ENCODE data around the gene DPP10. TPM values are rescaled to one million over a fixed set of nuclear protein-coding genes. Genes with fewer than 3 reads are reported as not detected.
"Not testable (repeated sequence)": the region's sequence is repeated elsewhere in the genome, so short reads cannot be mapped to it uniquely, and the experiment has no call there.

Gene DPP10
- total RNA-seq, 4 donors from 2014 or later = 1.9 to 4.6 (median 3.9) TPM

- H3K27ac ChIP-seq = no peak overlapping the region
- no CpG with 5 or more reads among the region's 4 CpGs for WGBS, 2 donors (ENCODE audit: low coverage in 1 of 2)
- TF ChIP-seq CTCF (IDR thresholded peaks at IDR 0.05) = no peak
- no peak for TF ChIP-seq POLR2A (IDR thresholded peaks at IDR 0.05)
- TF ChIP-seq EP300 (IDR thresholded peaks at IDR 0.05) = no peak
- TF ChIP-seq POLR2AphosphoS5 (IDR thresholded peaks at IDR 0.05) = no peak
- H3K9me3 ChIP-seq = peaks cover 0 to 11% (median 0%) of the 10 kb centered on the region in 3 donors
- no peak for ATAC-seq
- no peaks in the 10 kb centered on the region for H3K4me1 ChIP-seq
- H3K4me3 ChIP-seq = no peak overlapping the region
- H3K27me3 ChIP-seq = no peaks in the 10 kb centered on the region
- H3K36me3 ChIP-seq = no peaks in the 10 kb centered on the region
Observed at GRCh38 chr2:115011721-115012120, 569.3 kb downstream of the DPP10 start.

- 87 to 100% methylated on average over 1 to 3 of the region's 3 CpGs for WGBS, 2 donors (ENCODE audit: low coverage in 1 of 2)
- not testable (repeated sequence) for H3K4me1 ChIP-seq, H3K36me3 ChIP-seq, H3K4me3 ChIP-seq, H3K27me3 ChIP-seq, H3K27ac ChIP-seq, ATAC-seq
- peaks cover 0 to 14% (median 0%) of the 10 kb centered on the region in 3 donors for H3K9me3 ChIP-seq
Observed at GRCh38 chr2:115022013-115022412, 579.6 kb downstream of the DPP10 start.

- no peak overlapping the region for H3K27ac ChIP-seq
- H3K4me1 ChIP-seq = no peaks in the 10 kb centered on the region
- no peak overlapping the region for H3K4me3 ChIP-seq
- no peaks in the 10 kb centered on the region for H3K27me3 ChIP-seq
- no peaks in the 10 kb centered on the region for H3K9me3 ChIP-seq
- TF ChIP-seq EP300 (IDR thresholded peaks at IDR 0.05) (no peak), POLR2A (IDR thresholded peaks at IDR 0.05) (no peak), POLR2AphosphoS5 (IDR thresholded peaks at IDR 0.05) (no peak), CTCF (IDR thresholded peaks at IDR 0.05) (no peak)
- 52 to 72% methylated on average over 3 of the region's 3 CpGs for WGBS, 2 donors (ENCODE audit: low coverage in 1 of 2)
- no peaks in the 10 kb centered on the region for H3K36me3 ChIP-seq
- no peak for ATAC-seq
Observed at GRCh38 chr2:115034801-115035200, 592.4 kb downstream of the DPP10 start.

- no peaks in the 10 kb centered on the region for H3K4me1 ChIP-seq
- no peak for TF ChIP-seq POLR2A (IDR thresholded peaks at IDR 0.05)
- TF ChIP-seq EP300 (IDR thresholded peaks at IDR 0.05) = no peak
- no peaks in the 10 kb centered on the region for H3K27me3 ChIP-seq
- no peaks in the 10 kb centered on the region for H3K9me3 ChIP-seq
- WGBS, 2 donors (ENCODE audit: low coverage in 1 of 2) = 54 to 60% methylated on average over 2 of the region's 2 CpGs
- H3K27ac ChIP-seq = no peak overlapping the region
- no peaks in the 10 kb centered on the region for H3K36me3 ChIP-seq
- no peak overlapping the region for H3K4me3 ChIP-seq
- no peak for ATAC-seq
Observed at GRCh38 chr2:115036818-115037217, 594.4 kb downstream of the DPP10 start.

- TF ChIP-seq POLR2A (IDR thresholded peaks at IDR 0.05) (no peak), EP300 (IDR thresholded peaks at IDR 0.05) (no peak), POLR2AphosphoS5 (IDR thresholded peaks at IDR 0.05) (no peak), CTCF (IDR thresholded peaks at IDR 0.05) (no peak)
- Histone ChIP-seq H3K4me3 (no peak overlapping the region), H3K27me3 (no peaks in the 10 kb centered on the region), H3K4me1 (no peaks in the 10 kb centered on the region), H3K36me3 (no peaks in the 10 kb centered on the region), H3K27ac (no peak overlapping the region), H3K9me3 (no peaks in the 10 kb centered on the region)
- ATAC-seq = no peak
- WGBS, 2 donors (ENCODE audit: low coverage in 1 of 2) = 36 to 45% methylated on average over 1 to 2 of the region's 2 CpGs
Observed at GRCh38 chr2:115057473-115057872, 615.0 kb downstream of the DPP10 start.

GRCh38 chr2:115070002-115070401 lies 627.6 kb downstream of the DPP10 start:
- no peaks in the 10 kb centered on the region for H3K9me3 ChIP-seq
- TF ChIP-seq POLR2A (IDR thresholded peaks at IDR 0.05) = no peak
- TF ChIP-seq POLR2AphosphoS5 (IDR thresholded peaks at IDR 0.05) = no peak
- TF ChIP-seq CTCF (IDR thresholded peaks at IDR 0.05) = no peak
- no peak for TF ChIP-seq EP300 (IDR thresholded peaks at IDR 0.05)
- H3K36me3 ChIP-seq = no peaks in the 10 kb centered on the region
- H3K27me3 ChIP-seq = no peaks in the 10 kb centered on the region
- ATAC-seq = no peak
- H3K4me1 ChIP-seq = no peaks in the 10 kb centered on the region
- no peak overlapping the region for H3K4me3 ChIP-seq
- no peak overlapping the region for H3K27ac ChIP-seq
